Fibroblast of villous mesenchyme (primary cell): ENCODE measurements around the gene STATH. TPM values are rescaled to one million over a fixed set of nuclear protein-coding genes. Genes with fewer than 3 reads are reported as not detected.

Experiments
- DNase-seq: peaks from one replicate; pipeline ENCODE4 v3.0.0-alpha.2; 2010; ENCODE audit warnings: low read depth
- H3K4me3 ChIP-seq: 2 replicates; pipeline ENCODE4 v1.5.1; 2011; ENCODE audit warnings: low read depth, mild to moderate bottlenecking, low read length
- CTCF ChIP-seq: IDR thresholded peaks from 2 replicates; pipeline ENCODE4 v1.5.1; 2012; ENCODE audit warnings: low read depth, mild to moderate bottlenecking, low read length; ENCODE audit not compliant: insufficient read depth
- total RNA-seq: library from RNA; depleted of rRNA; stranded (reverse); fragments of >200 nt; gene quantifications from 2 replicates; pipeline ENCODE4 v1.2.3, GENCODE V29; 2012

STATH gene
- total RNA-seq, 1 donor = not detected

DNA sequence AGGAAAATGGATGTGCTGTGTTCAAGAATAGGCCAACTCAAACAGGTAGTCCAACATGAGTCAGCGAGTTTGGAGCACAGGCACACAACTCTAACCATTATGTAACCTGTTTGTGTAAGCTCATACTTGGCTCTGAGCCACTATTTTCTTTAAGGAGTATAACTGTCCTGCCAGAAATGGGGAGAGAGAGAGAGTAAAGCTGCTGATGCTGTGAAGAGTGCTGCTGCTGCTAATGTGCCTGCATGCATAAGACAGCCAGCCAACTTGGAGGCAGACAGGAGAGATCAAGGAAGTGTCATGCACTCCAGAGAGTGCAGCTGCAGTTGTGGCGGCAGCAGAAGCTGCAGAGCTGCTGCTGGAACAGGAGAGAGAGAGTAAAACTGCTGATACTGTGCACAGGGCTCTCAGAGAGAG is 11.7 kb upstream of the STATH start:
- TF ChIP-seq CTCF = no peak
- H3K4me3 ChIP-seq = no peak overlapping the region
- no peak for DNase-seq

- DNase-seq = no peak
- no peak for TF ChIP-seq CTCF
Measured at GRCh38 chr4:69986663-69987062, 9.1 kb upstream of the STATH start.

GRCh38 chr4:69991016-69991415 is 4.8 kb upstream of the STATH start:
- no peak overlapping the region for H3K4me3 ChIP-seq
- no peak for DNase-seq
- no peak for TF ChIP-seq CTCF

More at GRCh38 chr4:69986663-69987062, 9.1 kb upstream of the STATH start:
- no peak overlapping the region for H3K4me3 ChIP-seq

DNA sequence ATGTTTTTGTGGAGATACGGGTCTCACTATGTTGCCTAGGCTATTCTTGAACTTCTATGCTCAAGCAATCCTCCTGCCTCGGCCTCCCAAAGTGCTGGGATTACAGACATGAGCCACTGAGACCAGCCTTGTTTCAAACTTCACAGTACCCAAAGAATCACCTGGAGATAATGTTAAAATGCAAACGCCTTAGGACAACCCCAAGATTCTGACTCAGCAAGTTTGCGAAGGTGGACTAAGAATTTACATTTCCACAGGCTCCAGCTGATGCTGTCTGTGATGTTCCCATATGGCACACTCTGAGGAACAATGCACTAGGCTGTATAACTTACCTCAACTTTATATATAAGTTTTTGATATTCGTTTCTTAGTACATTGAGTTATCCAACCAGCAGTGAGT is 984 bp upstream of the STATH start:
- no peak overlapping the region for H3K4me3 ChIP-seq
- no peak for TF ChIP-seq CTCF
- no peak for DNase-seq

DNA sequence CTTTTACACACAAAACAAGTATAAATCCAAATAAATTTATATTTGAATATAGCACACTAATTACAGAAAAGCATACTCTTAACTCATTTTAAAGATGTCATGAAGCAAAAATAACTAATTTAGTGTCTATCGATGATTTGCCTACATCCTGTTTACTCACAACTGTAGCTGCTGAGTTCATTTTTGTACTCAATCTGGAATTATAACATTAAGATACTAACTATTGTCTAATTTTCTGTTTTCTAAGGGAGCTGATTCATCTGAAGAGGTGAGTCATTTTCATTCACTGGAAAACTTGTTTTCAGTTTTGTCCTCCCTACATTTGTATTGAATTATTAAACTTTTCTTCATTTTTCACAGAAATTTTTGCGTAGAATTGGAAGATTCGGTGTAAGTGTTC is 3.7 kb downstream of the STATH start:
- TF ChIP-seq CTCF = no peak
- DNase-seq = no peak

GRCh38 chr4:70000711-70001110 is 4.9 kb downstream of the STATH start:
- TF ChIP-seq CTCF = no peak
- H3K4me3 ChIP-seq = no peak overlapping the region

More for the DNA sequence above, 3.7 kb downstream of the STATH start:
- H3K4me3 ChIP-seq = no peak overlapping the region

GRCh38 chr4:70002507-70002906 is 6.7 kb downstream of the STATH start:
- no peak overlapping the region for H3K4me3 ChIP-seq
- no peak for DNase-seq
- no peak for TF ChIP-seq CTCF

More at GRCh38 chr4:70000711-70001110, 4.9 kb downstream of the STATH start:
- DNase-seq = no peak
